HEK293 (cell line): ENCODE measurements around the gene COPE.

Experiments
- ELK4 ChIP-seq: IDR thresholded peaks from 2 replicates; pipeline ENCODE4 v1.6.1; 2011; ENCODE audit warnings: mild to moderate bottlenecking, low read depth, low read length, borderline replicate concordance
- GLIS1 ChIP-seq: fragments of 450-650 bp; formaldehyde crosslinking; IDR thresholded peaks from 2 replicates; pipeline ENCODE4 v1.5.1; 2016; ENCODE audit warnings: missing biosample characterization, missing genetic modification characterization
- GLIS2 ChIP-seq: fragments of 450-650 bp; formaldehyde crosslinking; IDR thresholded peaks from 2 replicates; pipeline ENCODE4 v1.5.1; 2016; ENCODE audit warnings: missing biosample characterization, missing genetic modification characterization
- HIC1 ChIP-seq: fragments of 450-650 bp; formaldehyde crosslinking; IDR thresholded peaks from 2 replicates; pipeline ENCODE4 v1.5.1; 2016; ENCODE audit warnings: missing biosample characterization, missing genetic modification characterization
- KLF8 ChIP-seq: fragments of 450-650 bp; formaldehyde crosslinking; IDR thresholded peaks from 2 replicates; pipeline ENCODE4 v1.5.1; 2016; ENCODE audit warnings: missing biosample characterization, missing genetic modification characterization
- PRDM10 ChIP-seq: fragments of 450-650 bp; formaldehyde crosslinking; IDR thresholded peaks from 2 replicates; pipeline ENCODE4 v1.5.1; 2016; ENCODE audit warnings: missing biosample characterization, missing genetic modification characterization
- PRDM4 ChIP-seq: fragments of 450-650 bp; formaldehyde crosslinking; IDR thresholded peaks from 2 replicates; pipeline ENCODE4 v1.5.1; 2017; ENCODE audit warnings: missing biosample characterization, missing genetic modification characterization
- SCRT2 ChIP-seq: fragments of 450-650 bp; formaldehyde crosslinking; IDR thresholded peaks from 2 replicates; pipeline ENCODE4 v1.5.1; 2016; ENCODE audit warnings: missing biosample characterization, missing genetic modification characterization
- SP2 ChIP-seq: fragments of 450-650 bp; formaldehyde crosslinking; IDR thresholded peaks from 2 replicates; pipeline ENCODE4 v1.5.1; 2016; ENCODE audit warnings: missing biosample characterization, missing genetic modification characterization
- SP3 ChIP-seq: fragments of 450-650 bp; formaldehyde crosslinking; IDR thresholded peaks from 2 replicates; pipeline ENCODE4 v1.5.1; 2016; ENCODE audit warnings: missing biosample characterization, missing genetic modification characterization
- TRIM28 ChIP-seq: IDR thresholded peaks from 2 replicates; pipeline ENCODE4 v1.6.1; 2011; ENCODE audit warnings: low read length, control low read depth, borderline replicate concordance
- ZBTB20 ChIP-seq: fragments of 450-650 bp; formaldehyde crosslinking; IDR thresholded peaks from 2 replicates; pipeline ENCODE4 v1.5.1; 2016; ENCODE audit warnings: missing biosample characterization, missing genetic modification characterization
- ZBTB48 ChIP-seq: fragments of 450-650 bp; formaldehyde crosslinking; IDR thresholded peaks from 2 replicates; pipeline ENCODE4 v1.5.1; 2016; ENCODE audit warnings: missing biosample characterization, missing genetic modification characterization
- ZNF155 ChIP-seq: fragments of 450-650 bp; formaldehyde crosslinking; IDR thresholded peaks from 2 replicates; pipeline ENCODE4 v1.5.1; 2016; ENCODE audit warnings: missing biosample characterization, missing genetic modification characterization
- ZNF169 ChIP-seq: fragments of 450-650 bp; formaldehyde crosslinking; IDR thresholded peaks from 2 replicates; pipeline ENCODE4 v1.5.1; 2016; ENCODE audit warnings: missing biosample characterization, missing genetic modification characterization
- ZNF248 ChIP-seq: fragments of 450-650 bp; formaldehyde crosslinking; IDR thresholded peaks from 2 replicates; pipeline ENCODE4 v1.5.1; 2017; ENCODE audit warnings: missing biosample characterization, missing genetic modification characterization
- ZNF266 ChIP-seq: fragments of 450-650 bp; formaldehyde crosslinking; IDR thresholded peaks from 2 replicates; pipeline ENCODE4 v1.5.1; 2016; ENCODE audit warnings: missing biosample characterization, missing genetic modification characterization, low read depth
- ZNF366 ChIP-seq: fragments of 450-650 bp; formaldehyde crosslinking; conservative IDR thresholded peaks from 2 replicates; pipeline ENCODE4 v1.5.1; 2016; ENCODE audit warnings: missing biosample characterization, missing genetic modification characterization
- ZNF394 ChIP-seq: fragments of 450-650 bp; formaldehyde crosslinking; IDR thresholded peaks from 2 replicates; pipeline ENCODE4 v1.5.1; 2016; ENCODE audit warnings: missing biosample characterization, missing genetic modification characterization, mild to moderate bottlenecking, moderate library complexity, borderline replicate concordance
- ZNF404 ChIP-seq: fragments of 450-650 bp; formaldehyde crosslinking; IDR thresholded peaks from 2 replicates; pipeline ENCODE4 v1.5.1; 2017; ENCODE audit warnings: missing biosample characterization, missing genetic modification characterization
- ZNF426 ChIP-seq: fragments of 450-650 bp; formaldehyde crosslinking; IDR thresholded peaks from 2 replicates; pipeline ENCODE4 v1.5.1; 2017; ENCODE audit warnings: missing biosample characterization, missing genetic modification characterization, mild to moderate bottlenecking, inconsistent platforms, moderate library complexity
- ZNF433 ChIP-seq: fragments of 450-650 bp; formaldehyde crosslinking; IDR thresholded peaks from 2 replicates; pipeline ENCODE4 v1.5.1; 2016; ENCODE audit warnings: missing biosample characterization, missing genetic modification characterization, low read depth
- ZNF48 ChIP-seq: fragments of 450-650 bp; formaldehyde crosslinking; IDR thresholded peaks from 2 replicates; pipeline ENCODE4 v1.5.1; 2016; ENCODE audit warnings: missing biosample characterization, missing genetic modification characterization
- ZNF529 ChIP-seq: fragments of 450-650 bp; formaldehyde crosslinking; IDR thresholded peaks from 2 replicates; pipeline ENCODE4 v1.5.1; 2017; ENCODE audit warnings: missing genetic modification characterization, missing biosample characterization; ENCODE audit not compliant: insufficient replicate concordance
- ZNF530 ChIP-seq: fragments of 450-650 bp; formaldehyde crosslinking; IDR thresholded peaks from 2 replicates; pipeline ENCODE4 v1.5.1; 2016; ENCODE audit warnings: low read depth, missing biosample characterization, missing genetic modification characterization
- ZNF629 ChIP-seq: fragments of 450-650 bp; formaldehyde crosslinking; IDR thresholded peaks from 2 replicates; pipeline ENCODE4 v1.5.1; 2017; ENCODE audit warnings: missing biosample characterization, missing genetic modification characterization
- ZNF76 ChIP-seq: fragments of 450-650 bp; formaldehyde crosslinking; IDR thresholded peaks from 2 replicates; pipeline ENCODE4; 2016; ENCODE audit warnings: low read depth, missing biosample characterization, missing genetic modification characterization, borderline replicate concordance
- ZNF843 ChIP-seq: fragments of 450-650 bp; formaldehyde crosslinking; IDR thresholded peaks from 2 replicates; pipeline ENCODE4 v1.5.1; 2016; ENCODE audit warnings: missing biosample characterization, missing genetic modification characterization
- ZSCAN5A ChIP-seq: fragments of 450-650 bp; formaldehyde crosslinking; IDR thresholded peaks from 2 replicates; pipeline ENCODE4 v1.5.1; 2016; ENCODE audit warnings: missing biosample characterization, missing genetic modification characterization

Gene COPE

GRCh38 chr19:18919086-18919899, at the start of gene COPE, which contains the start of gene DDX49 (continued):
- TF ChIP-seq ZSCAN5A (tag by site-specific recombination): 0 out of 2 replicates have a peak, but pooled peaks have one; percentile 20
- no peak for TF ChIP-seq ZNF529 (tag by site-specific recombination)
- TF ChIP-seq ZNF843 (tag by site-specific recombination): no peak
- TF ChIP-seq ZNF394 (tag by site-specific recombination): 0 out of 2 replicates have a peak, but pooled peaks have one; percentile 13
- no peak for TF ChIP-seq ZNF48 (tag by site-specific recombination)
- peak; percentile 90 for TF ChIP-seq ZNF629 (tag by site-specific recombination)
- no peak for TF ChIP-seq ZNF433 (tag by site-specific recombination)
- no peak for TF ChIP-seq ZNF169 (tag by site-specific recombination)
- peak; percentile 73; the same call in 1 of the 2 replicates for TF ChIP-seq TRIM28
- peak; percentile 76 for TF ChIP-seq ZBTB20
- no peak for TF ChIP-seq ZNF404 (tag by site-specific recombination)
- TF ChIP-seq PRDM10 (tag by site-specific recombination): 0 out of 2 replicates have a peak, but pooled peaks have one; percentile 24
- TF ChIP-seq SP2 (tag by site-specific recombination): peak; percentile 99
- peak; percentile 98 for TF ChIP-seq SP3 (tag by site-specific recombination)
- no peak for TF ChIP-seq SCRT2 (tag by site-specific recombination)
- TF ChIP-seq ZNF155 (tag by site-specific recombination): no peak
- TF ChIP-seq ZNF366 (tag by site-specific recombination): no peak
- TF ChIP-seq ELK4: peak; percentile 90
- peak; percentile 66; the same call in 1 of the 2 replicates for TF ChIP-seq KLF8
- TF ChIP-seq GLIS2 (tag by site-specific recombination): peak; percentile 71
- no peak for TF ChIP-seq ZNF248 (tag by site-specific recombination)
- TF ChIP-seq PRDM4: no peak
- TF ChIP-seq ZBTB48: peak; percentile 58; the same call in 1 of the 2 replicates
- no peak for TF ChIP-seq ZNF266 (tag by site-specific recombination)
- TF ChIP-seq GLIS1 (tag by site-specific recombination): peak; percentile 2; the same call in 1 of the 2 replicates
- TF ChIP-seq ZNF530: no peak
- peak; percentile 98 for TF ChIP-seq ZNF76 (tag by site-specific recombination)
- no peak for TF ChIP-seq ZNF426 (tag by site-specific recombination)
- TF ChIP-seq HIC1 (tag by site-specific recombination): no peak
